Smooth muscle cell (in vitro differentiated cells): ENCODE results near the gene CPA5. TPM values are rescaled to one million over a fixed set of nuclear protein-coding genes. Genes with fewer than 3 reads are reported as not detected.
A peak's percentile ranks its signal among the peaks of the same experiment; 100 is the strongest.

Experiments used
- DNase-seq: peaks from one replicate; lab custom pipeline; 2025; ENCODE audit not compliant: unreplicated experiment; lab: John Stamatoyannopoulos, UW
- H2AFZ ChIP-seq: fragments of 200-600 bp; sonication (generic); 2 replicates; pipeline ENCODE4 v1.6.0; 2016; ENCODE audit warnings: antibody characterized with exemption, low read depth, mild to moderate bottlenecking
- H3F3A ChIP-seq: fragments of 200-600 bp; sonication (generic); 2 replicates; pipeline ENCODE4 v1.6.0; 2017; ENCODE audit warnings: antibody characterized with exemption, low read depth
- H3K27ac ChIP-seq: fragments of 200-600 bp; sonication (generic); 2 replicates; pipeline ENCODE4 v1.5.1; 2016; ENCODE audit warnings: low read depth, mild to moderate bottlenecking
- H3K27me3 ChIP-seq: fragments of 200-600 bp; sonication (generic); 2 replicates; pipeline ENCODE4 v1.6.1; 2016; ENCODE audit warnings: low read depth, mild to moderate bottlenecking
- H3K36me3 ChIP-seq: fragments of 200-600 bp; sonication (generic); 2 replicates; pipeline ENCODE4 v1.5.1; 2016; ENCODE audit warnings: low read depth
- H3K4me1 ChIP-seq: fragments of 200-600 bp; sonication (generic); 2 replicates; pipeline ENCODE4 v1.5.1; 2016; ENCODE audit warnings: low read depth
- H3K4me2 ChIP-seq: fragments of 200-600 bp; sonication (generic); 2 replicates; pipeline ENCODE4 v1.6.0; 2016; ENCODE audit warnings: mild to moderate bottlenecking
- H3K4me3 ChIP-seq: fragments of 200-600 bp; sonication (generic); 2 replicates; pipeline ENCODE4 v1.5.1; 2016; ENCODE audit warnings: mild to moderate bottlenecking
- H3K79me2 ChIP-seq: fragments of 200-600 bp; sonication (generic); 2 replicates; pipeline ENCODE4 v1.6.0; 2016; ENCODE audit warnings: low read depth, mild to moderate bottlenecking
- H3K9ac ChIP-seq: fragments of 200-600 bp; sonication (generic); 2 replicates; pipeline ENCODE4 v1.6.0; 2016; ENCODE audit warnings: low read depth
- H3K9me3 ChIP-seq: fragments of 200-600 bp; sonication (generic); replicated peaks from 2 replicates; pipeline ENCODE4 v1.5.1; 2016; ENCODE audit warnings: low read depth
- H4K20me1 ChIP-seq: fragments of 200-600 bp; sonication (generic); 2 replicates; pipeline ENCODE4 v1.6.0; 2016; ENCODE audit warnings: low read depth
- CTCF ChIP-seq: fragments of 200-600 bp; sonication (generic); IDR thresholded peaks from 2 replicates; pipeline ENCODE4 v1.5.1; 2017; ENCODE audit warnings: borderline replicate concordance, mild to moderate bottlenecking, antibody characterized with exemption; ENCODE audit not compliant: insufficient read depth, poor library complexity, severe bottlenecking
- WGBS: methylation state at CpG from one replicate; pipeline ENCODE4 v1.1.7; 2016; ENCODE audit warnings: low lambda C conversion rate; 5-methylcytosine and 5-hydroxymethylcytosine counted together
- polyA plus RNA-seq: library from polyadenylated mRNA; unstranded; fragments of >200 nt; fragmentation: Nextera tagmentation; extraction: Ambion mirVana; gene quantifications from 2 replicates; pipeline ENCODE4 v1.2.1, GENCODE V29; 2016
- total RNA-seq: library from RNA; depleted of rRNA; stranded (reverse); fragments of >200 nt; gene quantifications from 2 replicates; pipeline ENCODE4 v1.2.3, GENCODE V29; 2014

The CPA5 gene
- total and polyA plus RNA-seq, 2 experiments from 2014 or later: not detected

- Histone ChIP-seq H3K36me3 (no peaks in the 10 kb centered on the region), H2AFZ (no peak overlapping the region), H3K4me2 (no peak overlapping the region), H3K4me3 (no peak overlapping the region), H3K9me3 (no peaks in the 10 kb centered on the region), H3F3A (peaks cover 8% of the 10 kb centered on the region), H3K27me3 (no peaks in the 10 kb centered on the region), H4K20me1 (no peaks in the 10 kb centered on the region), H3K9ac (no peak overlapping the region), H3K27ac (no peak overlapping the region), H3K4me1 (peaks cover 23% of the 10 kb centered on the region), H3K79me2 (no peaks in the 10 kb centered on the region)
- 75% methylated on average over 4 of the region's 4 CpGs for WGBS
- DNase-seq: no peak
- no peak for TF ChIP-seq CTCF
Observed at GRCh38 chr7:130413201-130413600, 68.6 kb downstream of the CPA5 start.

- Histone ChIP-seq H3F3A (peaks cover 8% of the 10 kb centered on the region), H3K9ac (no peak overlapping the region), H3K4me3 (no peak overlapping the region), H3K4me1 (peaks cover 18% of the 10 kb centered on the region), H3K36me3 (no peaks in the 10 kb centered on the region), H3K27me3 (no peaks in the 10 kb centered on the region), H3K9me3 (no peaks in the 10 kb centered on the region), H3K27ac (no peak overlapping the region), H3K79me2 (no peaks in the 10 kb centered on the region), H3K4me2 (no peak overlapping the region), H2AFZ (no peak overlapping the region), H4K20me1 (no peaks in the 10 kb centered on the region)
- no peak for TF ChIP-seq CTCF
- no peak for DNase-seq
Observed at GRCh38 chr7:130415006-130415405, 70.4 kb downstream of the CPA5 start.

- Histone ChIP-seq H4K20me1 (no peaks in the 10 kb centered on the region), H2AFZ (peak overlapping the region; percentile 68), H3K4me3 (no peak overlapping the region), H3F3A (peaks cover 15% of the 10 kb centered on the region), H3K9me3 (no peaks in the 10 kb centered on the region), H3K36me3 (no peaks in the 10 kb centered on the region), H3K79me2 (no peaks in the 10 kb centered on the region), H3K9ac (peak overlapping the region; percentile 33), H3K4me2 (peak overlapping the region; percentile 48), H3K27ac (peak overlapping the region; percentile 84), H3K4me1 (peaks cover 32% of the 10 kb centered on the region), H3K27me3 (no peaks in the 10 kb centered on the region)
- no peak for DNase-seq
- 32% methylated on average over 5 of the region's 5 CpGs for WGBS
- no peak for TF ChIP-seq CTCF
Observed at GRCh38 chr7:130417213-130417612, 72.6 kb downstream of the CPA5 start.

- H3F3A ChIP-seq: peaks cover 15% of the 10 kb centered on the region
- TF ChIP-seq CTCF: no peak
- H3K27me3 ChIP-seq: no peaks in the 10 kb centered on the region
- peaks cover 34% of the 10 kb centered on the region for H3K4me1 ChIP-seq
- DNase-seq: no peak
- no peak overlapping the region for H3K4me3 ChIP-seq
- no peaks in the 10 kb centered on the region for H3K9me3 ChIP-seq
- H2AFZ ChIP-seq: no peak overlapping the region
- H3K27ac ChIP-seq: peak overlapping the region; percentile 84
- H4K20me1 ChIP-seq: no peaks in the 10 kb centered on the region
- H3K4me2 ChIP-seq: peak overlapping the region; percentile 48
- WGBS: 79% methylated on average over 7 of the region's 7 CpGs
- no peaks in the 10 kb centered on the region for H3K79me2 ChIP-seq
- no peaks in the 10 kb centered on the region for H3K36me3 ChIP-seq
- H3K9ac ChIP-seq: peak overlapping the region; percentile 46
Observed at GRCh38 chr7:130418306-130418705, 73.7 kb downstream of the CPA5 start.
